Type B pancreatic cell (in vitro differentiated cells): ENCODE results near the gene GK2. TPM values are rescaled to one million over a fixed set of nuclear protein-coding genes. Genes with fewer than 3 reads are reported as not detected.

Source experiments
- DNase-seq: peaks from one replicate; pipeline ENCODE4 v3.0.0; 2021; ENCODE audit warnings: mixed read lengths; ENCODE audit not compliant: unreplicated experiment; ENCODE audit errors: extremely low spot score
- H3K27ac Mint-ChIP-seq: 2 replicates; pipeline ENCODE4 v1.8.0; 2021; ENCODE audit warnings: mild to moderate bottlenecking, mixed read lengths
- H3K27me3 Mint-ChIP-seq: 2 replicates; pipeline ENCODE4 v1.8.0; 2021; ENCODE audit warnings: mixed read lengths
- H3K36me3 Mint-ChIP-seq: 2 replicates; pipeline ENCODE4 v1.8.0; 2021; ENCODE audit warnings: mixed read lengths
- H3K4me1 Mint-ChIP-seq: one replicate; pipeline ENCODE4 v1.8.0; 2021; ENCODE audit warnings: mixed read lengths; ENCODE audit not compliant: unreplicated experiment
- H3K4me3 Mint-ChIP-seq: 2 replicates; pipeline ENCODE4 v1.8.0; 2021; ENCODE audit warnings: mild to moderate bottlenecking, mixed read lengths
- H3K9me3 Mint-ChIP-seq: 2 replicates; pipeline ENCODE4 v1.8.0; 2021; ENCODE audit warnings: mixed read lengths
- long read RNA-seq: library from polyadenylated mRNA; unstranded; transcript quantifications from one replicate; pipeline ENCODE4 v2.0.0, GENCODE V29; 2020
- total RNA-seq: library from RNA; stranded (reverse); gene quantifications from 2 replicates; pipeline ENCODE4 v1.2.1, GENCODE V29; 2021; ENCODE audit warnings: low replicate concordance
- TF ChIP-seq, protein P1 (sequence below): fragments of 200-600 bp; sonication (generic); conservative IDR thresholded peaks from 2 replicates; pipeline ENCODE4 v1.5.0; 2021; ENCODE audit warnings: antibody characterized with exemption, mild to moderate bottlenecking

Gene GK2
- total RNA-seq: not detected in 2 replicates
- long read RNA-seq: 0 reads

DNA sequence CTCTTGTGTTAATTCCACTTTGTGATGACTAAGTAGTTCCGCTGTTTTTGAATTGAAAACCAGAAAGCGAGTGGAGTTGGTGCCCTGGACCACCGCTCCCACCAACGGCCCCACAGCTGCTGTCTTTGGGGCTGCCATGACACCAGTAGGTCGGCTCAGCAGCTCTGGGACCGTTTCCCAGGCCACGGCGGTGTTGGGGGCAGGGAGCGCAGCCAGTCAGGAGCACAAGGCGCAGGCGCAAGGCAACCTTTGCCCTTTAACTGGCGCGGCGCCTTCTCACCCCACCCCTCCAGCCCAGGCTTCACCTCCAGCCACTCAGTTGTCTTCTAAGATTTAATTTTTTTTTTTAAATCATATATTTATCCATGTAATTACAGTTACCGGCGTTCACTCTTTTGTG, at the start of gene GK2:
TSS of gene GK2 (minus strand) at position 166 of the 400 bp plus-strand sequence. CDS start at position 138, 28 bp downstream.
- no peaks in the 10 kb centered on the region for H3K36me3 Mint-ChIP-seq
- peaks cover 24% of the 10 kb centered on the region for H3K9me3 Mint-ChIP-seq
- no peaks in the 10 kb centered on the region for H3K4me1 Mint-ChIP-seq
- H3K27ac Mint-ChIP-seq: no peak within 1 kb of the TSS
- TF ChIP-seq, protein P1, sequence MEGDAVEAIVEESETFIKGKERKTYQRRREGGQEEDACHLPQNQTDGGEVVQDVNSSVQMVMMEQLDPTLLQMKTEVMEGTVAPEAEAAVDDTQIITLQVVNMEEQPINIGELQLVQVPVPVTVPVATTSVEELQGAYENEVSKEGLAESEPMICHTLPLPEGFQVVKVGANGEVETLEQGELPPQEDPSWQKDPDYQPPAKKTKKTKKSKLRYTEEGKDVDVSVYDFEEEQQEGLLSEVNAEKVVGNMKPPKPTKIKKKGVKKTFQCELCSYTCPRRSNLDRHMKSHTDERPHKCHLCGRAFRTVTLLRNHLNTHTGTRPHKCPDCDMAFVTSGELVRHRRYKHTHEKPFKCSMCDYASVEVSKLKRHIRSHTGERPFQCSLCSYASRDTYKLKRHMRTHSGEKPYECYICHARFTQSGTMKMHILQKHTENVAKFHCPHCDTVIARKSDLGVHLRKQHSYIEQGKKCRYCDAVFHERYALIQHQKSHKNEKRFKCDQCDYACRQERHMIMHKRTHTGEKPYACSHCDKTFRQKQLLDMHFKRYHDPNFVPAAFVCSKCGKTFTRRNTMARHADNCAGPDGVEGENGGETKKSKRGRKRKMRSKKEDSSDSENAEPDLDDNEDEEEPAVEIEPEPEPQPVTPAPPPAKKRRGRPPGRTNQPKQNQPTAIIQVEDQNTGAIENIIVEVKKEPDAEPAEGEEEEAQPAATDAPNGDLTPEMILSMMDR: no peak
- no peaks in the 10 kb centered on the region for H3K27me3 Mint-ChIP-seq
- no peak for DNase-seq
- H3K4me3 Mint-ChIP-seq: no peak within 1 kb of the TSS

DNA sequence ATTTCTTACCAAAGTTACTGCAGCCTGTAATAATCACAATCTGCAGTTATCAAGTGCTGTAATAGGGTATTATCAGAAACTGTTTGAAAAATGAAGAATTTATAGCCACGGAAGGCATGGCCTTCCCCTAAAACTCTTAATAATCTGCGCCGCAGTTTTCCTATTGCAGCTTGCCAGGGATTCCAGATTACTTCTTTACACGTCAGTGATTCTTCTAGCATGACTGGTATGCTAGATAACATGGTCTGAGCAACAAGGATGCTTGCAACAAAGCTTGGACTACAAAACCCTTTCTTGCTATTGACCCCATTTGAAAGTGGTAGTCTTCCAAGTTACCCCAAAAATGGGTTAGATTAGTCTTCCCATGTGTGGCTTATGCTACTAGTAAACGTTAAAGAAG, 47.2 kb upstream of the GK2 start:
- H3K9me3 Mint-ChIP-seq: no peaks in the 10 kb centered on the region
- H3K27me3 Mint-ChIP-seq: peaks cover 3% of the 10 kb centered on the region
- H3K4me3 Mint-ChIP-seq: no peak overlapping the region
- H3K36me3 Mint-ChIP-seq: no peaks in the 10 kb centered on the region
- TF ChIP-seq, protein P1: no peak
- H3K27ac Mint-ChIP-seq: no peak overlapping the region
- no peaks in the 10 kb centered on the region for H3K4me1 Mint-ChIP-seq
- no peak for DNase-seq

DNA sequence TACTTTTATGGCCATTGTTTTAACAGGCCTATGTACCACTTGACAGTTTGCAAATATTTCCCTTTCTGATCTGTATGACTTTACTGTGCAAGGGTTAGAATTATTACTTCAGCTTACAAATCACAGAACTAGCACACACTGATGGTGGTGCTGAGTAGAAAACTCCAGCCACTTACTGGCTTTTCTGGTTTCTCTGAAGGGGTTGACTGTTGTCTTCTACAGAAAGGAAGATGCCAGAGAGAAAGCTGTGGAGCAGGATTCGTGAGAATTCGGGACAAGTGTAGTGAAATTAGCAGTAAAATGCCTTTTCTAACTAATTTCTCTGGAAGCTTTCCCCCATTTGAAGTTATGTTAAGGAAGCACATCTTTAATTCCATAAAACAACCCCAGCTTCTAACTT, 46.6 kb upstream of the GK2 start:
- Mint-ChIP-seq H3K4me3 (no peak overlapping the region), H3K27me3 (peaks cover 3% of the 10 kb centered on the region), H3K27ac (no peak overlapping the region), H3K9me3 (no peaks in the 10 kb centered on the region), H3K36me3 (no peaks in the 10 kb centered on the region), H3K4me1 (no peaks in the 10 kb centered on the region)
- TF ChIP-seq, protein P1: no peak
- DNase-seq: no peak

DNA sequence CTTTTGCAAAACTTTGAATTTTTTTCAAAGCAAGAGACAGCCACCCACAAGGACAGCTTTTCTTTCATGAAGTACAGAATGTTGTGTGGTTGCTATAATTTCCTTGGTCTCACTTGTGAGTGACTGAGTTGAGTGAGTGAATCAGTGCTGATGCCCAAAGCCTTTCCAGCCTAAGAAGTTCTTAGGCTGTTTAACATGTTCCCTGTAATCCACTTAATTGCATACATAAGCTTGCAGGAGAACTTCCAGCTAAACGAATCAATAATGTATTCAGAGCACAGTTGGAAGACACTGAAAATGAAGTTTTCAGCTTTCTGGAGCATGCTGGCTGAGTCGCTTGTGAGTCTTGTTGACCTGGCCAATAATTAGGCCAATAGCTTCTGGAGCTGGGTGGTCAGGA, 42.0 kb upstream of the GK2 start:
- no peak overlapping the region for H3K27ac Mint-ChIP-seq
- no peaks in the 10 kb centered on the region for H3K27me3 Mint-ChIP-seq
- H3K4me1 Mint-ChIP-seq: peaks cover 10% of the 10 kb centered on the region
- no peak overlapping the region for H3K4me3 Mint-ChIP-seq
- H3K36me3 Mint-ChIP-seq: no peaks in the 10 kb centered on the region
- no peak for DNase-seq
- TF ChIP-seq, protein P1: no peak
- no peaks in the 10 kb centered on the region for H3K9me3 Mint-ChIP-seq

DNA sequence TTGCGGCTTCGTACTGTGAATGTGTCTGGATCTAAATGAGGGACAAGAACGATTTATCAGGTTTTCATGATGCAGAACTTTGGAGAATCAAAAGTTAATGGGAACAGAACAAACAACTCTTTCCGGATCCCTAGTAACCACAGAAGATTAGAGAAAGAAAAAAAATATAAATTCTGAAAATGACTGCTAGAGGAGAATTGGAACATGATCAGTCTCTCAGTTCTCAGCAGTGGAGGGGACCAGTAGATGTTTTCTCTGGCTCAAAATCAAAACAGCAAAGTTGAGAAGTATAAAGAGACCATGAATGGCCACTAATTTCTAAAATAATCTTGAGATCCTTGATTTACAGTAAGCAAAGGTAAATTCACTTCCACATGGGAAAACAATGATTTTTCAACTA, 38.1 kb upstream of the GK2 start:
- TF ChIP-seq, protein P1: no peak
- H3K36me3 Mint-ChIP-seq: no peaks in the 10 kb centered on the region
- no peaks in the 10 kb centered on the region for H3K27me3 Mint-ChIP-seq

DNA sequence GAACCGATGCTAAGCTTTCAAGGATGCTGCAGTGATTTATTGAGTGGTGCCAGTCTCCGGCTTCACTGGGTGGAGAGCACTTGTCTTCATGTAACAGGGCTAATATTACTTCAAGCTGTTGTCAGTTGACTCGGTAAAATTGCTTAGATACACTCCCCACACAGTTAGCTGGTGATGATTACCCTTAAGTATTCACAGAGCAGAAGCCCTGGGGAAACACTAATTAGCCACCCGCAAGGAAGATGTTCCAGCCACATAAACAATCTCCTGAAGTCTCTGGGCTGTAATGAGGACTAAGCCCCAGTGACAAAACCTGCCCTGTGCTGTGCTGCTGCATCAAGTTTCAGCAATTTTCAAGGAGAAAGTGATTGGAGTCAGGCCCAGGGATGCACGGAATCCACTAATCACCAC, 37.3 kb upstream of the GK2 start:
- H3K27ac Mint-ChIP-seq: no peak overlapping the region

More for the DNA sequence above, 38.1 kb upstream of the GK2 start:
- DNase-seq: no peak
- Mint-ChIP-seq H3K27ac (no peak overlapping the region), H3K9me3 (peaks cover 2% of the 10 kb centered on the region), H3K4me1 (peaks cover 10% of the 10 kb centered on the region), H3K4me3 (no peak overlapping the region)

More for the DNA sequence above, 37.3 kb upstream of the GK2 start:
- TF ChIP-seq, protein P1: no peak
- peaks cover 6% of the 10 kb centered on the region for H3K9me3 Mint-ChIP-seq
- H3K36me3 Mint-ChIP-seq: no peaks in the 10 kb centered on the region
- H3K27me3 Mint-ChIP-seq: no peaks in the 10 kb centered on the region
- no peak overlapping the region for H3K4me3 Mint-ChIP-seq
- DNase-seq: no peak
- H3K4me1 Mint-ChIP-seq: peaks cover 10% of the 10 kb centered on the region
